Stimulated activated CD8-positive, alpha-beta memory T cell treated with anti-CD3 and anti-CD28 coated beads, Interleukin-12 subunit alpha, Interleukin-12 subunit beta, amount 100 ng/mL, for 24 hours (primary cell): ENCODE results near the gene HDAC10.

Source experiments
- DNase-seq: peaks from one replicate; pipeline ENCODE4 v3.0.0-alpha.2; 2020; ENCODE audit errors: extremely low read depth

Gene HDAC10

GRCh38 chr22:50270666-50271394 lies 19.8 kb upstream of the HDAC10 start:
- no peak for DNase-seq

- no peak for DNase-seq
These were observed 19.1 kb upstream of the HDAC10 start, which contains the start of gene MAPK11 for GRCh38 chr22:50269970-50270665. MAPK11 (minus strand) TSS chr22:50270380; CDS start chr22:50270292, 88 bp downstream.

GRCh38 chr22:50269573-50269969 lies 18.5 kb upstream of the HDAC10 start:
- no peak for DNase-seq

GRCh38 chr22:50268655-50269113 lies 17.6 kb upstream of the HDAC10 start:
- DNase-seq = no peak

- DNase-seq = no peak
These were observed 16.7 kb upstream of the HDAC10 start for GRCh38 chr22:50267591-50268390.

- DNase-seq = no peak
These were observed 15.9 kb upstream of the HDAC10 start for GRCh38 chr22:50266994-50267393.

- no peak for DNase-seq
These were observed 14.0 kb upstream of the HDAC10 start for GRCh38 chr22:50264946-50265669.

GRCh38 chr22:50264104-50264745 lies 13.2 kb upstream of the HDAC10 start:
- no peak for DNase-seq

- DNase-seq = no peak
These were observed 12.0 kb upstream of the HDAC10 start for GRCh38 chr22:50262973-50263617.

- DNase-seq = no peak
These were observed 11.4 kb upstream of the HDAC10 start for GRCh38 chr22:50262460-50262911.

- no peak for DNase-seq
These were observed 10.8 kb upstream of the HDAC10 start, which contains the start of gene MAPK12 for GRCh38 chr22:50261615-50262459. MAPK12 (minus strand) TSS chr22:50261683; CDS start chr22:50261509, 174 bp downstream.

GRCh38 chr22:50260801-50261614 lies 9.9 kb upstream of the HDAC10 start:
- DNase-seq = no peak

- no peak for DNase-seq
These were observed 9.4 kb upstream of the HDAC10 start for GRCh38 chr22:50260434-50260800.

GRCh38 chr22:50259302-50259701 lies 8.2 kb upstream of the HDAC10 start:
- DNase-seq = no peak

GRCh38 chr22:50258361-50259292 lies 7.6 kb upstream of the HDAC10 start:
- no peak for DNase-seq

- no peak for DNase-seq
These were observed 6.6 kb upstream of the HDAC10 start for GRCh38 chr22:50257451-50258360.
